GM21423 (cell line): ENCODE results near the gene ARR3.
"Not testable (repeated sequence)": the region's sequence is repeated elsewhere in the genome, so short reads cannot be mapped to it uniquely, and the experiment has no call there.

Experiments
- ATAC-seq: cut with Tn5 transposase; IDR thresholded peaks from one replicate; pipeline ENCODE4 v1.9.1; 2021; ENCODE audit warnings: mild to moderate bottlenecking, moderate library complexity; ENCODE audit not compliant: unreplicated experiment

Gene ARR3

GRCh38 chrX:70279081-70279480 is 10.9 kb downstream of the ARR3 start:
- ATAC-seq = no peak

- no peak for ATAC-seq
Measured at GRCh38 chrX:70280573-70280972, 12.4 kb downstream of the ARR3 start.

DNA sequence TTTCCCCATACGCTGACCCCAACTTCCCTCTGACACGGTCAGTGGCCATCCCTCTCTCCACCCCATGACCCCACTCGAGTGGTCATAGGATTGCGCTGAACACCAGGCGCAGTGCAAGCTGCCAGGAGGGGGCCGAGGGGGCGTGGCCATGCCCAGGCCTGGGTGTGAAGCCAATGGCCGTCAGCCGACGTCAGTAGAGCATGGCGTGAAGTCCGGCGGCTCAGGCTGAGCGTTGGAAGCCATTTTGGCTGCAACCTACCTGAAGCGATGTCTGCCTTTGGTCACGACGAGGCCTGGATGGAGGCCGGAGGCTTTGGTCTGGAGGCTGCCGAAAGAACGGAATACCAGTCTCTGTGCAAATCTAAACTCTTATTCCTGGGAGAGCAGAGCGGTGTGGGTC is 13.8 kb downstream of the ARR3 start, which contains the start of gene RAB41:
TSS of gene RAB41 (plus strand) at position 222 of the 400 bp plus-strand sequence. CDS start at position 268, 46 bp downstream.
- ATAC-seq = no peak

GRCh38 chrX:70289168-70289792 is 21.1 kb downstream of the ARR3 start:
- ATAC-seq = peak; percentile 5

- peak; percentile 97 for ATAC-seq
Measured at GRCh38 chrX:70289793-70290770, 21.9 kb downstream of the ARR3 start, which contains the start of the genes KIF4A and PDZD11. TSS of gene KIF4A (plus strand) at chrX:70290104. CDS start at chrX:70290459, 355 bp downstream. TSS of gene PDZD11 (minus strand) at chrX:70289927. CDS start at chrX:70289341, 586 bp downstream.

GRCh38 chrX:70292788-70293187 is 24.7 kb downstream of the ARR3 start:
- no peak for ATAC-seq

- ATAC-seq = no peak
Measured at GRCh38 chrX:70293621-70294020, 25.5 kb downstream of the ARR3 start.

GRCh38 chrX:70301716-70302115 is 33.6 kb downstream of the ARR3 start:
- ATAC-seq = no peak

- ATAC-seq = no peak
Measured at GRCh38 chrX:70313503-70313902, 45.4 kb downstream of the ARR3 start.

DNA sequence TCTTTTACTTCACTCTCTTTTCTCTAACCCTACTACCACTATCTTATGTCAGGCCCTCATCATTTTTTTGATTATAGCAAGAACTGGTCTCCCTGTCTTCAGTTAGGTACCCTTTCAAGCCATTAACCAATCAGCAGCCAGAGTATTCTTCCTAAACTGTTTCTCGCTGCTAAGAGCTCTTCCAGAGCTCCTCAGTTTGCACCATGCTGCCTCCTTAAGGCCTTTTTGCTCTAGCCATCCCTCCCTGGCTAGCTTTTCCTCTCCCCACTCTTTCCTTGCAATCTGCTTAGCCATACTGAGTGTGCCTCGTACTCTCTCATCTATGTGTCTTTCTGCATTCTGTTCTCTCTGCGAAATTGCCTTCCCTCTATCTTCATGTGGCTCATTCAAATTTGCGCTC is 54.6 kb downstream of the ARR3 start:
- no peak for ATAC-seq

GRCh38 chrX:70323628-70324027 is 55.5 kb downstream of the ARR3 start:
- ATAC-seq = not testable (repeated sequence)

DNA sequence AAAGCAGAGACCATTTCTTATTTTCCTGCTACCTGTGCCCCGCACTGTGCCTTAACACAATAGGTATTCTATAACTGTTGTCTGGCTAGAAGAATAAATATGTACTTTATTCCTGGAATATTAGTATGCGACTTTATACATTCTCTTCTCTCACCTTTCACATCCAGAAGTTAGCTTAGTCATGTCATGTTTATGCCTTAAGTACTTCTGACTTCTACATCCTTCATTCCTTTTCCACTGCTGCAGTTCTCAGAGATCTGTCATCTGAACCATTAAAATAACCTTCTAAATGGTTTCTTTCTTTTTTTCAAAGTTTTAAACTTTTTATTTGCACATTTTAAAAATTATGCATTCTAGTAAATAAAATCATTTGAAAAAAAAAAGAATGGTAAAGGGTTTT is 56.2 kb downstream of the ARR3 start:
- no peak for ATAC-seq

- ATAC-seq = no peak
Measured at GRCh38 chrX:70331161-70331560, 63.0 kb downstream of the ARR3 start.
